Measurements from ENCODE around the gene CCDC8.

DNA sequence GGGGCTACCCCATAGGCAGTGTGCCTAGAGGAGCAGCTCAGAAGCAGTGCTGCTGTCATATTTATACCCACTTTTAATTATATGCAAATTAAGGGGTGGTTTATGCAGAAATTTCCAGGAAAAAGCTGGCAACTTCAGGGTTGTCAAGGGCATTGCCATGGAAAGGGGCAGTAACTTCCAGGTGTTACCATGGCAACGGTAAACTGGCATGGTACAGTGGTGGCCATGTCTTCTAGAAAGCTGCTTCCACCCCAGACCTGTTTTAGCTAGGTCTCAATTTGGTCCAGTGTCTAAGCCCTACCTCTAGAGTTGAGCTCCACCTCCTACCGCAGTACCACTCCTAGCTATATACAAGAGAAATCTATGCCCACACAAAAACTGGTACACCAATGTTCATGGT, 46.7 kb upstream of the CCDC8 start:
- TF ChIP-seq ZNF274 (IDR thresholded peaks at IDR 0.05; ENCODE audit: low read depth, low read length) (no peak), YY1 (IDR thresholded peaks at IDR 0.05; ENCODE audit: insufficient read depth, insufficient read length) (no peak), SUZ12 (IDR thresholded peaks at IDR 0.05; ENCODE audit: extremely low read depth, insufficient read depth, insufficient read length) (no peak)
